K562 (cell line): ENCODE results near the gene IL17REL. TPM values are rescaled to one million over a fixed set of nuclear protein-coding genes. Genes with fewer than 3 reads are reported as not detected.

Source experiments
- ATAC-seq: fragments of 200-7000 bp; cut with Tn5 transposase; 3 replicates; pipeline ENCODE4 v1.9.1; 2020; ENCODE audit warnings: moderate library complexity
- BruUV-seq: library from RNA; stranded (reverse); fragments of 400-500 nt; replicated peaks from 2 replicates; lab custom pipeline; 2021; lab: Mats Ljungman, UMichigan
- CTCF ChIA-PET: fragments of 300-600 bp; formaldehyde crosslinking; extraction: SDS; loops from one replicate; lab custom pipeline; 2021; ENCODE audit warnings: low intra/inter-chr PET ratio; lab: Yijun Ruan, JAX
- POLR2A ChIA-PET: fragments of 300-600, 350-650 bp; sonication (Branson Sonifier 250); formaldehyde crosslinking; extraction: SDS; loops from one replicate; lab custom pipeline; 2021; ENCODE audit warnings: antibody characterized with exemption, inconsistent platforms; lab: Yijun Ruan, JAX
- DNase-seq, 4 experiments: peaks; one replicate each; pipeline versions ENCODE4 v3.0.0 to v3.0.0-alpha.2; 2011 to 2018; ENCODE audit warnings: low spot score in 3 of 4, mixed read lengths in 3 of 4; ENCODE audit errors: extremely low read depth in 1 of 4
- FAIRE-seq: peaks from 2 replicates; lab custom pipeline; 2011; peaks lifted over from hg19 to GRCh38; lab: Jason Lieb, UNC
- H2AFZ ChIP-seq: 2 replicates; pipeline ENCODE4 v1.6.0; 2011; ENCODE audit warnings: low read depth, low read length, control low read depth, inconsistent platforms
- H3K27ac ChIP-seq: fragments of 200-600 bp; 3 replicates; pipeline ENCODE4 v1.8.0; 2011; ENCODE audit warnings: low read depth, mild to moderate bottlenecking, control low read depth, inconsistent platforms, low read length, moderate library complexity, mixed read lengths; ENCODE audit errors: extremely low read depth
- H3K27me3 ChIP-seq, 2 experiments: fragments of 300-600 bp in 1 of 2; 2 replicates in 1 of 2; 3 replicates in 1 of 2; pipeline versions ENCODE4 v1.6.0 to v1.8.0; 2011; ENCODE audit warnings: inconsistent platforms in 2 of 2, low read length in 2 of 2, mild to moderate bottlenecking in 1 of 2, mixed read lengths in 1 of 2, moderate library complexity in 1 of 2; ENCODE audit not compliant: control insufficient read depth in 2 of 2, insufficient read depth in 2 of 2
- H3K36me3 ChIP-seq: fragments of 300-600 bp; 3 replicates; pipeline ENCODE4 v1.8.0; 2011; ENCODE audit warnings: mild to moderate bottlenecking, low read length, inconsistent platforms; ENCODE audit not compliant: control insufficient read depth, insufficient read depth
- H3K4me1 ChIP-seq, 2 experiments: fragments of 200-600 bp in 1 of 2; replicated peaks in 1 of 2; 2 replicates in 1 of 2; 3 replicates in 1 of 2; pipeline versions ENCODE4 v1.5.1 to v1.8.0; 2011; ENCODE audit warnings: inconsistent platforms in 2 of 2, low read length in 2 of 2, mild to moderate bottlenecking in 1 of 2, mixed read lengths in 1 of 2, moderate library complexity in 1 of 2; ENCODE audit not compliant: control insufficient read depth in 2 of 2, insufficient read depth in 2 of 2
- H3K4me2 ChIP-seq: 2 replicates; pipeline ENCODE4 v1.6.1; 2011; ENCODE audit warnings: low read length, control low read depth, inconsistent platforms, mixed read lengths; ENCODE audit not compliant: insufficient read depth
- H3K4me3 ChIP-seq: fragments of 200-600 bp; sonication (generic), shearing (Covaris generic); 2 replicates; pipeline ENCODE4 v1.5.1; 2016; ENCODE audit warnings: control low read depth, inconsistent platforms
- H3K79me2 ChIP-seq: fragments of 200-600 bp; 3 replicates; pipeline ENCODE4 v1.8.0; 2011; ENCODE audit warnings: low read length, inconsistent platforms; ENCODE audit not compliant: control insufficient read depth, insufficient read depth
- H3K9ac ChIP-seq, 2 experiments: 2 replicates each; pipeline versions ENCODE4 v1.6.0 to v1.6.1; 2011; ENCODE audit warnings: low read depth in 2 of 2, low read length in 2 of 2, control low read depth in 1 of 2, inconsistent platforms in 1 of 2, mild to moderate bottlenecking in 1 of 2, mixed read lengths in 1 of 2; ENCODE audit not compliant: insufficient read depth in 1 of 2
- H3K9me1 ChIP-seq: one replicate; pipeline ENCODE4 v1.6.0; 2011; ENCODE audit warnings: inconsistent platforms, mild to moderate bottlenecking, low read length, moderate library complexity; ENCODE audit not compliant: control insufficient read depth, insufficient read depth
- H3K9me3 ChIP-seq: replicated peaks from 2 replicates; pipeline ENCODE4 v1.5.1; 2011; ENCODE audit warnings: low read depth, low read length, inconsistent platforms; ENCODE audit not compliant: control insufficient read depth, insufficient read depth
- H4K20me1 ChIP-seq: replicated peaks from 2 replicates; pipeline ENCODE4 v1.6.1; 2011; ENCODE audit warnings: low read length, inconsistent platforms, mixed read lengths; ENCODE audit not compliant: control insufficient read depth, insufficient read depth
- ZNF324 ChIP-seq: fragments of 250-450 bp; sonication (Bioruptor Pico); IDR thresholded peaks from 2 replicates; pipeline ENCODE4 v1.4.0; 2020; ENCODE audit warnings: mild to moderate bottlenecking
- WGBS: fragments of 100-300 bp; shearing (Covaris generic); methylation state at CpG from one replicate; pipeline ENCODE4 v1.1.6; 2016; ENCODE audit warnings: low coverage, mixed read lengths; ENCODE audit not compliant: insufficient coverage; ENCODE audit errors: missing lambda C conversion rate; 5-methylcytosine and 5-hydroxymethylcytosine counted together
- in situ Hi-C: fragments of 300-500 bp; cut with MboI; formaldehyde crosslinking; loops from 4 replicates; pipeline ENCODE4 v1.15.0; 2018; ENCODE audit warnings: inconsistent platforms, mixed read lengths
- intact Hi-C: fragments of 100-400 bp; cut with micrococcal nuclease; formaldehyde crosslinking; loops from 2 replicates; pipeline ENCODE4 v1.14.2; 2022
- polyA plus RNA-seq, 8 experiments: library from polyadenylated mRNA; depleted of rRNA in 4 of 8; stranded (reverse) in 5 of 8; unstranded in 3 of 8; fragments of >200 nt; fragmentation: Nextera tagmentation in 2 of 8; fragmentation: Illumina TruSeq in 1 of 8; extraction: Ambion mirVana in 2 of 8; extraction: Trizol in 1 of 8; gene quantifications; 2 replicates each; pipeline versions ENCODE4 v1.2.1 to v1.2.3, GENCODE V29; 2011 to 2014; ENCODE audit warnings: inconsistent platforms in 1 of 8, missing spikeins in 1 of 8
- total RNA-seq, 7 experiments: library from RNA; depleted of rRNA in 6 of 7; stranded (reverse); fragments of >200 nt in 6 of 7; fragmentation: Illumina TruSeq in 2 of 7; extraction: Trizol in 2 of 7; gene quantifications; 2 replicates each; pipeline versions ENCODE4 v1.2.1 to v1.2.3, GENCODE V29; 2011 to 2021; ENCODE audit warnings: low replicate concordance in 1 of 7
- TF ChIP-seq, protein P1 (sequence below): fragments of 250-450 bp; sonication (Bioruptor Pico); IDR thresholded peaks from 2 replicates; pipeline ENCODE4 v1.4.0; 2020; ENCODE audit warnings: mild to moderate bottlenecking, moderate library complexity

The IL17REL gene
- total and polyA plus RNA-seq, 9 of the 15 experiments (the other 6 are each of a cell fraction or from before 2014, with no cell fraction given), result 0.05 to 0.42 (median 0.11) TPM; not detected in 4

DNA sequence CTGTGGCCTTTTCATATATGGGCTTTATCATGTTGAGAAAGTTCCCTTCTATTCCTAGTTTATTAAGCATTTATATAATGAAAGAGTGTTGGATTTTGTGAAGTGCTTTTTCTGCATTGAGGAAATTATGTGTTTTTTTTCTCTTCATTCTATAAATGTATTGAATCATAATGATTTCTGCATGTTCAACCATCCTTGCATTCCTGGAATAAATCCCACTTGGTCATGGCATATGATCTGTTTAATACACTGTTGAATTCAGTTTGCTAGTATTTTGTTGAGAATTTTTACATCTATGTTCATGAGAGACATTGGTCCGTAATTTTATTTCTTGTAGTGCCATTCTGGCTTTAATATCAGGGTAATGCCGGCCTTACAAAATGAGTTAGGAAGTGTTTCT lies 26.2 kb downstream of the IL17REL start:
- no peak for ATAC-seq
- intact Hi-C loops (no loop called here), in situ Hi-C loops (no loop called here)
- peaks cover 0 to 4% of the 10 kb centered on the region in 2 experiments; a peak in 1 of 5 replicates for H3K4me1 ChIP-seq
- FAIRE-seq, result no peak
- H4K20me1 ChIP-seq, result no peaks in the 10 kb centered on the region
- no peaks in the 10 kb centered on the region for H3K27me3 ChIP-seq
- no peak overlapping the region for H3K27ac ChIP-seq
- no peak overlapping the region for H3K9ac ChIP-seq
- H3K9me1 ChIP-seq, result no peaks in the 10 kb centered on the region
- ChIA-PET POLR2A (no interaction called here), CTCF (no interaction called here)
- H2AFZ ChIP-seq, result no peak overlapping the region
- H3K4me3 ChIP-seq, result no peak overlapping the region
- 20% methylated on average over 2 of the region's 2 CpGs for WGBS
- H3K4me2 ChIP-seq, result no peak overlapping the region
- no peaks in the 10 kb centered on the region for H3K79me2 ChIP-seq
- H3K36me3 ChIP-seq, result no peaks in the 10 kb centered on the region
- BruUV-seq, result no TSS peak
- TF ChIP-seq, protein P1, sequence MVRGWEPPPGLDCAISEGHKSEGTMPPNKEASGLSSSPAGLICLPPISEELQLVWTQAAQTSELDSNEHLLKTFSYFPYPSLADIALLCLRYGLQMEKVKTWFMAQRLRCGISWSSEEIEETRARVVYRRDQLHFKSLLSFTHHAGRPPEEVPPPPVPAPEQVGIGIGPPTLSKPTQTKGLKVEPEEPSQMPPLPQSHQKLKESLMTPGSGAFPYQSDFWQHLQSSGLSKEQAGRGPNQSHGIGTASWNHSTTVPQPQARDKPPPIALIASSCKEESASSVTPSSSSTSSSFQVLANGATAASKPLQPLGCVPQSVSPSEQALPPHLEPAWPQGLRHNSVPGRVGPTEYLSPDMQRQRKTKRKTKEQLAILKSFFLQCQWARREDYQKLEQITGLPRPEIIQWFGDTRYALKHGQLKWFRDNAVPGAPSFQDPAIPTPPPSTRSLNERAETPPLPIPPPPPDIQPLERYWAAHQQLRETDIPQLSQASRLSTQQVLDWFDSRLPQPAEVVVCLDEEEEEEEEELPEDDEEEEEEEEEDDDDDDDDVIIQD, result no peak
- TF ChIP-seq ZNF324 (CRISPR knock-in tag), result peak; percentile 91
- H3K9me3 ChIP-seq, result peaks cover 1% of the 10 kb centered on the region; the same call in 1 of the 2 replicates
- DNase-seq, result no peak
